ENCODE measurements around the gene EEF2. TPM values are rescaled to one million over a fixed set of nuclear protein-coding genes. Genes with fewer than 3 reads are reported as not detected.

EEF2 gene
- total RNA-seq, 1 experiment from 2014 or later: 2,701 TPM

- no peak overlapping the region for H3K4me3 ChIP-seq (ENCODE audit: low read depth, low read length, poor library complexity, severe bottlenecking)
- no TSS peak for BruUV-seq (replicated peaks)
- H3K27ac ChIP-seq (ENCODE audit: low read depth, low read length, poor library complexity, severe bottlenecking): no peak overlapping the region
- intact Hi-C loops (cut with micrococcal nuclease; ENCODE audit: unreplicated experiment): no loop called here
- TF ChIP-seq CTCF (conservative IDR thresholded peaks at IDR 0.05; ENCODE audit: low read depth, low read length) (no peak), EZH2 (IDR thresholded peaks at IDR 0.05; ENCODE audit: borderline replicate concordance, low read depth, low read length, poor library complexity, severe bottlenecking) (no peak)
- ChIA-PET POLR2A (ENCODE audit: low non-redundant PET) (interaction anchor here (0.7 kb wide), 1 partner anchor 1915 kb away, joined by 5 read pairs; no protein-coding TSS in a partner anchor), CTCF (interaction anchor here (0.5 kb wide), 1 partner anchor 79 kb away, joined by 3 read pairs; no protein-coding TSS in a partner anchor)
- H3K9me3 ChIP-seq (ENCODE audit: low read depth, low read length, poor library complexity, severe bottlenecking): no peaks in the 10 kb centered on the region
- H3K4me1 ChIP-seq (ENCODE audit: insufficient read depth, low read length, poor library complexity, severe bottlenecking): peaks cover 13% of the 10 kb centered on the region
- peaks cover 23% of the 10 kb centered on the region for H3K36me3 ChIP-seq (ENCODE audit: insufficient read depth, low read length, poor library complexity, severe bottlenecking)
- no peak for DNase-seq (ENCODE audit: low spot score)
- no peaks in the 10 kb centered on the region for H3K27me3 ChIP-seq (replicated peaks; ENCODE audit: insufficient read depth, low read depth, low read length, poor library complexity)
Observed at GRCh38 chr19:4028334-4029246, 43.3 kb upstream of the EEF2 start.

DNA sequence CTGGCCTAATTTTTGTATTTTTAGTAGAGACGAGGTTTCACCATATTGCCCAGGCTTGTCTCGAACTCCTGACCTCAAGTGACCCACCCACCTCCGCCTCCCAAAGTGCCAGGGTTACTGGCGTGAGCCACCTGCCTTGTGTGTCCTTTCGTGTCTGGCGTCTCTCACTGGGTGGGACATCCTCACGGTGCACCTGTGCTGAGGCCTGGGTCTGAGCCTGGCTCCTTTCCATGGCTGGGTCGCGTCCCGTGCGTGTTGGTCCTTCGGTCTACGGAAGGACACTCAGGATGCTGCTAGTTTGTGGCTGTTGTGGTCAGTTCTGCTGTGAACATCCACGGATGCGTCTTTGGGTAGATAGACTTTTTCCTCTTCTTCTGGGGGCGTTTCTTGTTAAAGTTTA is 41.9 kb upstream of the EEF2 start:
- ChIA-PET POLR2A (ENCODE audit: low non-redundant PET) (no interaction called here), CTCF (no interaction called here)
- H3K36me3 ChIP-seq (ENCODE audit: insufficient read depth, low read length, poor library complexity, severe bottlenecking): peaks cover 19% of the 10 kb centered on the region
- BruUV-seq (replicated peaks): no TSS peak
- TF ChIP-seq EZH2 (IDR thresholded peaks at IDR 0.05; ENCODE audit: borderline replicate concordance, low read depth, low read length, poor library complexity, severe bottlenecking) (no peak), CTCF (conservative IDR thresholded peaks at IDR 0.05; ENCODE audit: low read depth, low read length) (no peak)
- no peak overlapping the region for H3K4me3 ChIP-seq (ENCODE audit: low read depth, low read length, poor library complexity, severe bottlenecking)
- H3K9me3 ChIP-seq (ENCODE audit: low read depth, low read length, poor library complexity, severe bottlenecking): no peaks in the 10 kb centered on the region
- DNase-seq (ENCODE audit: low spot score): no peak
- H3K4me1 ChIP-seq (ENCODE audit: insufficient read depth, low read length, poor library complexity, severe bottlenecking): peaks cover 7% of the 10 kb centered on the region
- H3K27me3 ChIP-seq (replicated peaks; ENCODE audit: insufficient read depth, low read depth, low read length, poor library complexity): no peaks in the 10 kb centered on the region
- no peak overlapping the region for H3K27ac ChIP-seq (ENCODE audit: low read depth, low read length, poor library complexity, severe bottlenecking)
- intact Hi-C loops (cut with micrococcal nuclease; ENCODE audit: unreplicated experiment): no loop called here

DNA sequence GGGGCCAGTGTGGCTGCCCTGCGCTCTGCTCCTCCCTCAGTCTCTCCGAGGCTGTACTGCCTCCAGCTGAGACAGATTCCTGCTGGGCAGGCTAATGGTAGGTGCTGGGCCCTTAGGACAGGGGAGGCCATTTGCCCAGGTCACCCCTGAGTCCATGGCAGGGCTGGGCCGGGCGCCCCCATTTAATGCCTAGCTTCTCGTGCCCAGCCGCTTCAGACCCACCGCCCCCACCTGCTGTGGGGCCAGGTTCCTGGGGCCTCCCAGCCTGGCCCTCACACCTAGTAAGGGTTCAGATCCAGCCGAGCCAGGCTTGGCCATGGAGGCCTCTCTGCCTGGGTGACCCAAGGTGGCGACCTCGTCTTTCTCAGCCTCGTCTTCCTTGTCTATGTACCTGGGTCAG is 40.1 kb upstream of the EEF2 start:
- TF ChIP-seq CTCF (conservative IDR thresholded peaks at IDR 0.05; ENCODE audit: low read depth, low read length): no peak
- no peak for TF ChIP-seq EZH2 (IDR thresholded peaks at IDR 0.05; ENCODE audit: borderline replicate concordance, low read depth, low read length, poor library complexity, severe bottlenecking)
- H3K4me3 ChIP-seq (ENCODE audit: low read depth, low read length, poor library complexity, severe bottlenecking): no peak overlapping the region
- H3K4me1 ChIP-seq (ENCODE audit: insufficient read depth, low read length, poor library complexity, severe bottlenecking): no peaks in the 10 kb centered on the region
- CTCF ChIA-PET: no interaction called here
- BruUV-seq (replicated peaks): no TSS peak
- H3K36me3 ChIP-seq (ENCODE audit: insufficient read depth, low read length, poor library complexity, severe bottlenecking): peaks cover 32% of the 10 kb centered on the region
- no peak overlapping the region for H3K27ac ChIP-seq (ENCODE audit: low read depth, low read length, poor library complexity, severe bottlenecking)
- intact Hi-C loops (cut with micrococcal nuclease; ENCODE audit: unreplicated experiment): no loop called here
- no peaks in the 10 kb centered on the region for H3K9me3 ChIP-seq (ENCODE audit: low read depth, low read length, poor library complexity, severe bottlenecking)
- H3K27me3 ChIP-seq (replicated peaks; ENCODE audit: insufficient read depth, low read depth, low read length, poor library complexity): no peaks in the 10 kb centered on the region
- no peak for DNase-seq (ENCODE audit: low spot score)
- POLR2A ChIA-PET (ENCODE audit: low non-redundant PET): no interaction called here

Data from A673 (cell line).